Measurements from ENCODE around the gene GPR61. TPM values are rescaled to one million over a fixed set of nuclear protein-coding genes. Genes with fewer than 3 reads are reported as not detected.

Gene GPR61
- total and polyA plus RNA-seq, 2 of the 4 experiments (the other 2 are of a cell fraction): not detected

DNA sequence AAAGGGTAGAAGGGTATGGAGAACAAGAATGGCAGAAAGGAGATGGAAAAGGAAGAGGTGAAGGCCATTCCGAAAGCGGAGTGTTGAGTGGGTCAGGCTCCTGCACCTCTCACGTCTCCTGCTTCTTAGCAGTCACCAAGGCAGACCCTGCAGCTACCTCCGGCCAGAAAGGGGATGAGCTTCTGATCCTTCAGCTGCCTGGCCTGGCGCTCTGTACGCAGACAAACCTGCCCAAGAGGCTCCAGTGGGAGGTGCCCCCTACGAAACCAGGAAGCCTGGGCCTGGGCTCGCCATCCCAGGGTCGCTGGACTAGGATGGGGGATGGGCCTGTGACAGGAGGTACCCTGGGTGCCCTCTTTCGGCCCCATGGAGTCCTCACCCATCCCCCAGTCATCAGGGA lies 3.0 kb downstream of the GPR61 start:
- Histone ChIP-seq H3K14ac (replicated peaks; ENCODE audit: low read depth, low read length) (no peak overlapping the region), H2AK5ac (ENCODE audit: low read depth, low read length) (no peak overlapping the region), H3K4me3 (ENCODE audit: insufficient read depth, low read depth, low read length) (no peak overlapping the region), H4K91ac (ENCODE audit: insufficient read depth, low read depth, low read length) (no peak overlapping the region), H3K9me1 (ENCODE audit: insufficient read depth, low read length) (no peaks in the 10 kb centered on the region; the same call in 1 of the 2 replicates), H4K8ac (ENCODE audit: low read depth in 2 of 2, low read length in 2 of 2) (no peak overlapping the region), H2AK9ac (replicated peaks; ENCODE audit: low read depth, low read length, poor library complexity) (no peak overlapping the region), H2BK15ac (ENCODE audit: low read depth, low read length) (no peak overlapping the region), H2BK5ac (ENCODE audit: low read depth, low read length, poor library complexity, severe bottlenecking) (no peak overlapping the region), H2BK20ac (ENCODE audit: low read depth, low read length) (no peak overlapping the region), H3K27me3 (ENCODE audit: control insufficient read depth, insufficient read depth, low read length) (peaks cover 23% of the 10 kb centered on the region), H3K4ac (ENCODE audit: low read depth, low read length) (no peak overlapping the region), H2AFZ (replicated peaks; ENCODE audit: low read length, poor library complexity) (no peak overlapping the region), H2BK120ac (ENCODE audit: low read depth, low read length) (no peak overlapping the region), H3K9me3 (ENCODE audit: control insufficient read depth, insufficient read depth, low read length) (no peaks in the 10 kb centered on the region), H3K79me1 (ENCODE audit: low read depth in 1 of 2, low read length in 2 of 2) (peaks cover 7 to 11% of the 10 kb centered on the region in 2 experiments), H3K27ac (ENCODE audit: insufficient read depth, low read length) (no peak overlapping the region), H3K4me2 (ENCODE audit: low read depth, low read length) (no peak overlapping the region), H3K36me3 (ENCODE audit: control insufficient read depth, insufficient read depth, low read length) (no peaks in the 10 kb centered on the region), H3K56ac (ENCODE audit: extremely low read depth, insufficient read depth, low read length) (no peak overlapping the region), H4K20me1 (ENCODE audit: insufficient read depth, low read length) (no peaks in the 10 kb centered on the region), H3K18ac (ENCODE audit: low read depth, low read length) (no peak overlapping the region), H3K9ac (ENCODE audit: low read depth, low read length) (no peak overlapping the region), H3K23ac (ENCODE audit: low read depth, low read length) (no peak overlapping the region), H3K4me1 (ENCODE audit: control insufficient read depth, insufficient read depth, low read length) (peaks cover 4% of the 10 kb centered on the region), H4K5ac (ENCODE audit: low read depth, low read length) (no peak overlapping the region)
- ATAC-seq (ENCODE audit: low read depth) (no peak), DNase-seq (no peak)
- intact Hi-C loops (cut with micrococcal nuclease): no loop called here
- CTCF ChIA-PET: interaction anchor here (1.5 kb wide), 1 partner anchor 10 kb away, joined by 5 read pairs; no protein-coding TSS in a partner anchor
- TF ChIP-seq, protein P1, sequence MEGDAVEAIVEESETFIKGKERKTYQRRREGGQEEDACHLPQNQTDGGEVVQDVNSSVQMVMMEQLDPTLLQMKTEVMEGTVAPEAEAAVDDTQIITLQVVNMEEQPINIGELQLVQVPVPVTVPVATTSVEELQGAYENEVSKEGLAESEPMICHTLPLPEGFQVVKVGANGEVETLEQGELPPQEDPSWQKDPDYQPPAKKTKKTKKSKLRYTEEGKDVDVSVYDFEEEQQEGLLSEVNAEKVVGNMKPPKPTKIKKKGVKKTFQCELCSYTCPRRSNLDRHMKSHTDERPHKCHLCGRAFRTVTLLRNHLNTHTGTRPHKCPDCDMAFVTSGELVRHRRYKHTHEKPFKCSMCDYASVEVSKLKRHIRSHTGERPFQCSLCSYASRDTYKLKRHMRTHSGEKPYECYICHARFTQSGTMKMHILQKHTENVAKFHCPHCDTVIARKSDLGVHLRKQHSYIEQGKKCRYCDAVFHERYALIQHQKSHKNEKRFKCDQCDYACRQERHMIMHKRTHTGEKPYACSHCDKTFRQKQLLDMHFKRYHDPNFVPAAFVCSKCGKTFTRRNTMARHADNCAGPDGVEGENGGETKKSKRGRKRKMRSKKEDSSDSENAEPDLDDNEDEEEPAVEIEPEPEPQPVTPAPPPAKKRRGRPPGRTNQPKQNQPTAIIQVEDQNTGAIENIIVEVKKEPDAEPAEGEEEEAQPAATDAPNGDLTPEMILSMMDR (conservative IDR thresholded peaks at IDR 0.05; ENCODE audit: low read depth, low read length): no peak
- TF ChIP-seq CHD1 (IDR thresholded peaks at IDR 0.05; ENCODE audit: low read depth, low read length) (no peak), BHLHE40 (IDR thresholded peaks at IDR 0.05; ENCODE audit: low read depth, low read length) (no peak), FOS (IDR thresholded peaks at IDR 0.05; ENCODE audit: low read depth, low read length) (no peak)
- TF ChIP-seq, protein P2, sequence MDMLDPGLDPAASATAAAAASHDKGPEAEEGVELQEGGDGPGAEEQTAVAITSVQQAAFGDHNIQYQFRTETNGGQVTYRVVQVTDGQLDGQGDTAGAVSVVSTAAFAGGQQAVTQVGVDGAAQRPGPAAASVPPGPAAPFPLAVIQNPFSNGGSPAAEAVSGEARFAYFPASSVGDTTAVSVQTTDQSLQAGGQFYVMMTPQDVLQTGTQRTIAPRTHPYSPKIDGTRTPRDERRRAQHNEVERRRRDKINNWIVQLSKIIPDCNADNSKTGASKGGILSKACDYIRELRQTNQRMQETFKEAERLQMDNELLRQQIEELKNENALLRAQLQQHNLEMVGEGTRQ (IDR thresholded peaks at IDR 0.05; ENCODE audit: low read depth, low read length): no peak
- TF ChIP-seq, protein P3, sequence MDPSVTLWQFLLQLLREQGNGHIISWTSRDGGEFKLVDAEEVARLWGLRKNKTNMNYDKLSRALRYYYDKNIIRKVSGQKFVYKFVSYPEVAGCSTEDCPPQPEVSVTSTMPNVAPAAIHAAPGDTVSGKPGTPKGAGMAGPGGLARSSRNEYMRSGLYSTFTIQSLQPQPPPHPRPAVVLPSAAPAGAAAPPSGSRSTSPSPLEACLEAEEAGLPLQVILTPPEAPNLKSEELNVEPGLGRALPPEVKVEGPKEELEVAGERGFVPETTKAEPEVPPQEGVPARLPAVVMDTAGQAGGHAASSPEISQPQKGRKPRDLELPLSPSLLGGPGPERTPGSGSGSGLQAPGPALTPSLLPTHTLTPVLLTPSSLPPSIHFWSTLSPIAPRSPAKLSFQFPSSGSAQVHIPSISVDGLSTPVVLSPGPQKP (IDR thresholded peaks at IDR 0.05; ENCODE audit: borderline replicate concordance, low read depth, low read length): no peak
- dilution Hi-C loops (cut with HindIII; ENCODE audit: low sequenced_read_pairs, unreplicated experiment): no loop called here
- no TSS peak for BruUV-seq (replicated peaks)
- WGBS, 2 experiments (ENCODE audit: extremely low coverage in 2 of 2, insufficient read length in 1 of 2): 80% methylated on average over 2 of the region's 10 CpGs; no CpG with 5 or more reads in 1 of the 2 experiments
- POLR2A ChIA-PET (ENCODE audit: unreplicated experiment): no interaction called here
- in situ Hi-C loops (cut with MboI; ENCODE audit: low sequenced_read_pairs): no loop called here
